GM12873 (cell line): ENCODE data around the gene CCDC33.

ENCODE experiments used
- CTCF ChIP-seq: IDR thresholded peaks from 2 replicates; pipeline ENCODE4 v1.5.1; 2012; ENCODE audit warnings: low read depth, mild to moderate bottlenecking, moderate library complexity, low read length, control low read depth; ENCODE audit not compliant: insufficient read depth; ENCODE audit errors: missing control alignments

The CCDC33 gene

GRCh38 chr15:74291101-74292071, 55.3 kb downstream of the CCDC33 start:
- no peak for TF ChIP-seq CTCF

- TF ChIP-seq CTCF, result no peak
These were observed 57.1 kb downstream of the CCDC33 start for GRCh38 chr15:74293021-74293810.

DNA sequence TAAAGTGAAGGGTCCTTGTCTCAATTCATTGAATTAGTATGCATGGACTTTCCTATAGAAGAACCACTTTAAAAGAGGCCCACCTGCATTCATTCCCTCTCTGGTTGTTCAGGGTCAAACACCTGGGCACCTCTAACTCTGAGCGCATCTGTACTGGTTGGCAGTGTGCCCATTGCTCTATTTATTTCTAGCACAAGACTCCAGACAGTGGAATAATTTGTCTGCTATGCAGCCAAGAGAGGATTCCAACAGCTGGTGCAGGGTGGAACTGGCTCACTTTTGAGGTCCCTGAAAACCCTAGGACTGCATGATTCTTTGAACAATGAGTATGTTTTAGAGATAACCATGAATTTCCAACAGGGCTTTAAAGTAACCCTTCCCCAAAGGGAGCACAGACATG, 57.9 kb downstream of the CCDC33 start:
- no peak for TF ChIP-seq CTCF

DNA sequence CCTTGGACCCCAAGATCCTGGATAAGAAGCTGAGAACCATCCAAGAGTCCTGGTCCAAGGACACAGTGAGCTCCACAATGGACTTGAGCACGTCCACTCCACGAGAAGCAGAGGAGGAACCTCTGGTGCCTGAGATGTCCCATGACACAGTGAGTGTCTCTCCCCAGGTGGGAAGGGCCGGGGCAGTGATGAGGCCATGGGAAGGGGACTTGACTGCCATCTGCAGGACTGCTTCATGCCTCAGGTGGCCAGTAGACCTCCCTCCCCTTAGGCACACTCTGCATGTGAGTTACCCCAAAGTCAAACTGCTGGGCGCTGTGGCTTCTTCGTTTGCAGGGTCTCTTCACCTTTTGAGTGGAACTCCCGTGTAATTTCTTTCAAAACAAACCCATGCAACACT, 59.7 kb downstream of the CCDC33 start:
- TF ChIP-seq CTCF, result peak; percentile 35

DNA sequence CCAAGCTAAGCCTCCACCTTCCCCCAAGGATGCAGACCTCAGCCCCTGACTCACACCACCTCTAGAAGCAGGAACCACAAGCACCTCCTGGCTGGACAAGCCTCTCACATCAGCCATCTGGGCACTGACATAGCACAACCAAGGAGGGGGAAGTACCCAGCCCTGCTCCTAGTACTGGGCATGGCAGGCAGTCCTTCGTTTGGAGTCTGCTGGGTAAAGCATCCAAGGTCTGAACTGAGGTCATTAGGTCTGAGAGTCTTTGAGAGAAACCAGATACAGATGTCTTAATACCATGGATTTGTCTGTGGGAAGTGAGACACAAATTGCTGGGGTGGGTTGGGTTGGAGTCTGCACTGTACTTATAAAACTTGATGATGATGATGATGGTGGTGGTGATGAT, 61.8 kb downstream of the CCDC33 start:
- no peak for TF ChIP-seq CTCF

GRCh38 chr15:74300057-74300795, 64.1 kb downstream of the CCDC33 start:
- peak; percentile 9 for TF ChIP-seq CTCF
